Measurements from ENCODE around the gene KLHL18.

GRCh38 chr3:47260605-47261004 lies 22.1 kb upstream of the KLHL18 start:
- no peak for TF ChIP-seq FOXA1 (IDR thresholded peaks at IDR 0.05)
- no peak for TF ChIP-seq BHLHE40 (IDR thresholded peaks at IDR 0.05; ENCODE audit: borderline replicate concordance)
- TF ChIP-seq SP1 (IDR thresholded peaks at IDR 0.05), result no peak
- no peak for TF ChIP-seq ZNF384 (IDR thresholded peaks at IDR 0.05)
- TF ChIP-seq FOXM1 (IDR thresholded peaks at IDR 0.05; ENCODE audit: borderline replicate concordance), result no peak
- TF ChIP-seq ARNT (IDR thresholded peaks at IDR 0.05), result no peak
- TF ChIP-seq SUZ12 (IDR thresholded peaks at IDR 0.05), result no peak
- TF ChIP-seq PKNOX1 (IDR thresholded peaks at IDR 0.05), result no peak
